Neuronal stem cell (in vitro differentiated cells): Measurements from ENCODE around the gene ZNF207.
"Not testable (repeated sequence)": the region's sequence is repeated elsewhere in the genome, so short reads cannot be mapped to it uniquely, and the experiment has no call there.

Experiments
- DNase-seq: peaks from one replicate; pipeline ENCODE4 v3.0.0-alpha.2; 2013; ENCODE audit warnings: low spot score
- H2AFZ ChIP-seq: one replicate; pipeline ENCODE4 v1.6.1; 2013; ENCODE audit warnings: mild to moderate bottlenecking, low read length, inconsistent platforms
- H2AK5ac ChIP-seq: 2 replicates; pipeline ENCODE4 v1.6.1; 2013; ENCODE audit warnings: low read depth, mild to moderate bottlenecking, inconsistent platforms, low read length, moderate library complexity, mixed read lengths
- H2BK120ac ChIP-seq: 2 replicates; pipeline ENCODE4 v1.6.1; 2013; ENCODE audit warnings: low read depth, mild to moderate bottlenecking, inconsistent platforms, low read length, moderate library complexity, mixed read lengths
- H2BK12ac ChIP-seq: one replicate; pipeline ENCODE4 v1.6.1; 2013; ENCODE audit warnings: low read length, inconsistent platforms
- H2BK15ac ChIP-seq: 2 replicates; pipeline ENCODE4 v1.6.1; 2013; ENCODE audit warnings: mild to moderate bottlenecking, low read length, inconsistent platforms, mixed read lengths
- H2BK5ac ChIP-seq: one replicate; pipeline ENCODE4 v1.6.1; 2013; ENCODE audit warnings: inconsistent platforms, mild to moderate bottlenecking, low read length, moderate library complexity
- H3K14ac ChIP-seq: one replicate; pipeline ENCODE4 v1.6.1; 2013; ENCODE audit warnings: low read length, inconsistent platforms
- H3K18ac ChIP-seq: 2 replicates; pipeline ENCODE4 v1.6.1; 2013; ENCODE audit warnings: low read length, inconsistent platforms
- H3K23ac ChIP-seq: 2 replicates; pipeline ENCODE4 v1.6.1; 2013; ENCODE audit warnings: low read depth, mild to moderate bottlenecking, mixed read lengths, low read length, inconsistent platforms; ENCODE audit not compliant: poor library complexity
- H3K27ac ChIP-seq: replicated peaks from 3 replicates; pipeline ENCODE4 v1.5.1; 2013; ENCODE audit warnings: low read length, inconsistent platforms
- H3K27me3 ChIP-seq, 3 experiments: 2 replicates each; pipeline ENCODE4 v1.6.1; 2013; ENCODE audit warnings: low read length in 3 of 3, mild to moderate bottlenecking in 2 of 3, inconsistent platforms in 1 of 3, low read depth in 1 of 3, mixed read lengths in 1 of 3, moderate library complexity in 1 of 3; ENCODE audit not compliant: control insufficient read depth in 3 of 3, insufficient read depth in 3 of 3
- H3K36me3 ChIP-seq, 2 donors: replicated peaks in 1 of 2; 2 replicates each; pipeline ENCODE4 v1.6.1; 2013; ENCODE audit warnings: low read length in 2 of 2; ENCODE audit not compliant: control insufficient read depth in 2 of 2, insufficient read depth in 2 of 2
- H3K4ac ChIP-seq: 2 replicates; pipeline ENCODE4 v1.6.1; 2013; ENCODE audit warnings: inconsistent platforms, mild to moderate bottlenecking, low read length, moderate library complexity
- H3K4me1 ChIP-seq, 2 donors: 1 replicate in 1 of 2; 2 replicates in 1 of 2; pipeline ENCODE4 v1.6.1; 2013; ENCODE audit warnings: low read length in 2 of 2, low read depth in 1 of 2; ENCODE audit not compliant: control insufficient read depth in 2 of 2, insufficient read depth in 1 of 2
- H3K4me2 ChIP-seq: one replicate; pipeline ENCODE4 v1.6.1; 2013; ENCODE audit warnings: mild to moderate bottlenecking, low read length, inconsistent platforms; ENCODE audit not compliant: insufficient read depth, poor library complexity, severe bottlenecking
- H3K4me3 ChIP-seq, 2 donors: 2 replicates each; pipeline ENCODE4 v1.5.1; 2013; ENCODE audit warnings: low read length in 2 of 2, mild to moderate bottlenecking in 2 of 2, inconsistent platforms in 1 of 2, moderate library complexity in 1 of 2
- H3K79me1 ChIP-seq: one replicate; pipeline ENCODE4 v1.6.1; 2013; ENCODE audit warnings: low read depth, mild to moderate bottlenecking, inconsistent platforms, low read length, moderate library complexity
- H3K9ac ChIP-seq: one replicate; pipeline ENCODE4 v1.6.1; 2013; ENCODE audit warnings: mild to moderate bottlenecking, low read depth, low read length, inconsistent platforms; ENCODE audit not compliant: poor library complexity
- H3K9me3 ChIP-seq, 2 donors: replicated peaks in 1 of 2; 2 replicates each; pipeline versions ENCODE3 to v1.6.1; 2013; ENCODE audit warnings: low read length in 2 of 2, mild to moderate bottlenecking in 2 of 2, inconsistent platforms in 1 of 2, low read depth in 1 of 2, mixed read lengths in 1 of 2, moderate library complexity in 1 of 2; ENCODE audit not compliant: control insufficient read depth in 2 of 2, insufficient read depth in 1 of 2
- H4K8ac ChIP-seq: one replicate; pipeline ENCODE4 v1.6.1; 2013; ENCODE audit warnings: low read depth, mild to moderate bottlenecking, inconsistent platforms, low read length, moderate library complexity
- H4K91ac ChIP-seq: one replicate; pipeline ENCODE4 v1.6.1; 2013; ENCODE audit warnings: low read length, low read depth, mild to moderate bottlenecking, inconsistent platforms; ENCODE audit not compliant: poor library complexity
- WGBS, 2 donors: extraction: QIAGEN DNeasy Blood & Tissue Kit; methylation state at CpG; one replicate each; pipeline ENCODE4 v1.1.7; 2013; ENCODE audit warnings: missing lambda C conversion rate in 2 of 2, mixed read lengths in 1 of 2; ENCODE audit not compliant: insufficient read length in 2 of 2, insufficient replicate concordance in 1 of 2; ENCODE audit errors: extremely low coverage in 2 of 2; 5-methylcytosine and 5-hydroxymethylcytosine counted together

ZNF207 gene

GRCh38 chr17:32318071-32318470, 31.9 kb upstream of the ZNF207 start:
- Histone ChIP-seq H3K4me2 (no peak overlapping the region), H2BK120ac (no peak overlapping the region), H3K36me3 (no peaks in the 10 kb centered on the region), H3K27me3 (no peaks in the 10 kb centered on the region), H3K4me3 (no peak overlapping the region), H3K79me1 (no peaks in the 10 kb centered on the region), H3K27ac (no peak overlapping the region), H3K18ac (no peak overlapping the region), H4K91ac (no peak overlapping the region), H3K4ac (no peak overlapping the region), H4K8ac (no peak overlapping the region), H2BK5ac (no peak overlapping the region), H2AFZ (no peak overlapping the region), H2AK5ac (no peak overlapping the region), H3K23ac (no peak overlapping the region), H3K9me3 (peaks cover 0 to 6% of the 10 kb centered on the region in 2 donors), H2BK12ac (no peak overlapping the region), H2BK15ac (no peak overlapping the region), H3K9ac (no peak overlapping the region), H3K14ac (no peak overlapping the region), H3K4me1 (peaks cover 7 to 13% of the 10 kb centered on the region in 2 donors)
- no peak for DNase-seq
- no CpG with 5 or more reads among the region's 8 CpGs for WGBS, 2 donors

DNA sequence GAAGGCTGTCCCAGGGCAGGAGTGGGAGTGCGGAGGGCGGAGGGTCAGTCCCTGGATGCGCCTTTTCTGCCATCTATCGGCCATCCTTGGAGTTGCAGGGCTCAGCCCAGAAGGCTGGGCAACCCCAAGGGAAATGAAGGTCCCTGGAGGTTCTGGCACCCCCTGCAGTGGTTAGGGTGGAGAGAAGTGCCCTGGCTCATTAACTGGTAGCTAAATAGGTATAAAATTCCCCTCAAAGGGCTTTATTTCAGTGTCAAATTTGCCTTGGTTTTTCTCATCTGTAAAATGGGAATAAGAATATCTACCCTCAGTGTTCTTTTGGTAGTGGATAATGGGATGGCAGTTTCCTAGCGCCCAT, 30.4 kb upstream of the ZNF207 start:
- no peaks in the 10 kb centered on the region for H3K27me3 ChIP-seq
- H2BK15ac ChIP-seq: no peak overlapping the region
- no peaks in the 10 kb centered on the region for H3K79me1 ChIP-seq
- WGBS, 2 donors: no CpG with 5 or more reads among the region's 5 CpGs
- no peak overlapping the region for H3K23ac ChIP-seq
- H2AK5ac ChIP-seq: no peak overlapping the region
- H4K8ac ChIP-seq: no peak overlapping the region
- no peak overlapping the region for H3K27ac ChIP-seq
- H3K36me3 ChIP-seq: no peaks in the 10 kb centered on the region
- H3K4ac ChIP-seq: no peak overlapping the region
- no peak overlapping the region for H4K91ac ChIP-seq
- H3K18ac ChIP-seq: no peak overlapping the region
- H2BK120ac ChIP-seq: no peak overlapping the region
- no peak overlapping the region for H2BK5ac ChIP-seq
- H2BK12ac ChIP-seq: no peak overlapping the region
- peaks cover 0 to 6% of the 10 kb centered on the region in 2 donors for H3K9me3 ChIP-seq
- peak; percentile 61 for DNase-seq
- H3K9ac ChIP-seq: no peak overlapping the region
- peaks cover 7 to 25% of the 10 kb centered on the region in 2 donors for H3K4me1 ChIP-seq
- no peak overlapping the region for H3K4me3 ChIP-seq
- H2AFZ ChIP-seq: no peak overlapping the region
- H3K4me2 ChIP-seq: no peak overlapping the region
- no peak overlapping the region for H3K14ac ChIP-seq

DNA sequence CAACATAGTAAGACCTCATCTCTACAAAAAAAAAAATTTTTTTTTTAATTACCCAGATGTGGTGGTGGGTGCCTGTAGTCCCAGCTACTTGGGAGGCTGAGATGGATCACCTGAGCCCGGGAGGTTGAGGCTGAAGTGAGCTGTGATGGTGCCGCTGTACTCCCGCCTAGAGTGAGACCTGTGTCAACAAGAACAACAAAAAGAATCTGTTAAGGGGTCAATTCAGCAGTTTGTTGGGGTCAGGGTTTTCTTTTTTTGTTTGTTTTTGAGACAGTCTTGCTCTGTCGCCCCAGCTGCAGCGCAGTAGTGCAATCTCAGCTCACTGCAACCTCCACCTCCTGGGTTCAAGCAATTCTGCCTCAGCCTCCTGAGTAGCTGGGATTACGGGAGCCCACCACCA, 29.9 kb upstream of the ZNF207 start:
- H4K91ac ChIP-seq, H3K36me3 ChIP-seq, H3K23ac ChIP-seq, H2BK120ac ChIP-seq, H4K8ac ChIP-seq, DNase-seq, H3K4ac ChIP-seq, H3K4me3 ChIP-seq, H3K27ac ChIP-seq, H3K9me3 ChIP-seq, H2BK5ac ChIP-seq, H3K14ac ChIP-seq, H3K27me3 ChIP-seq, H3K4me2 ChIP-seq, H2AK5ac ChIP-seq, H3K18ac ChIP-seq, H3K9ac ChIP-seq, H2BK15ac ChIP-seq, H3K79me1 ChIP-seq, H2BK12ac ChIP-seq, H2AFZ ChIP-seq: not testable (repeated sequence)
- H3K4me1 ChIP-seq: peaks cover 5 to 21% of the 10 kb centered on the region in 2 donors
- no CpG with 5 or more reads among the region's 6 CpGs for WGBS, 2 donors

GRCh38 chr17:32320847-32321246, 29.1 kb upstream of the ZNF207 start:
- Histone ChIP-seq H3K79me1 (no peaks in the 10 kb centered on the region), H2AK5ac (no peak overlapping the region), H3K4me3 (no peak overlapping the region), H3K4me2 (no peak overlapping the region), H4K91ac (no peak overlapping the region), H3K27me3 (no peaks in the 10 kb centered on the region), H3K27ac (no peak overlapping the region), H2BK120ac (no peak overlapping the region), H3K4ac (no peak overlapping the region), H3K4me1 (peaks cover 2 to 16% of the 10 kb centered on the region in 2 donors), H3K9ac (no peak overlapping the region), H3K18ac (peak overlapping the region; percentile 53), H3K36me3 (no peaks in the 10 kb centered on the region), H2BK15ac (peak overlapping the region; percentile 2), H2BK5ac (peak overlapping the region; percentile 69), H2AFZ (no peak overlapping the region), H3K23ac (peak overlapping the region; percentile 20), H2BK12ac (no peak overlapping the region), H3K14ac (peak overlapping the region; percentile 98), H4K8ac (no peak overlapping the region), H3K9me3 (peaks cover 0 to 3% of the 10 kb centered on the region in 2 donors)
- WGBS, 2 donors: no CpG with 5 or more reads among the region's 15 CpGs
- no peak for DNase-seq
